GM18498 (cell line): ENCODE results near the gene HYAL3.

ENCODE experiments used
- ATAC-seq: cut with Tn5 transposase; IDR thresholded peaks from one replicate; pipeline ENCODE4 v1.9.1; 2021; ENCODE audit warnings: mild to moderate bottlenecking, moderate library complexity; ENCODE audit not compliant: unreplicated experiment

The HYAL3 gene

DNA sequence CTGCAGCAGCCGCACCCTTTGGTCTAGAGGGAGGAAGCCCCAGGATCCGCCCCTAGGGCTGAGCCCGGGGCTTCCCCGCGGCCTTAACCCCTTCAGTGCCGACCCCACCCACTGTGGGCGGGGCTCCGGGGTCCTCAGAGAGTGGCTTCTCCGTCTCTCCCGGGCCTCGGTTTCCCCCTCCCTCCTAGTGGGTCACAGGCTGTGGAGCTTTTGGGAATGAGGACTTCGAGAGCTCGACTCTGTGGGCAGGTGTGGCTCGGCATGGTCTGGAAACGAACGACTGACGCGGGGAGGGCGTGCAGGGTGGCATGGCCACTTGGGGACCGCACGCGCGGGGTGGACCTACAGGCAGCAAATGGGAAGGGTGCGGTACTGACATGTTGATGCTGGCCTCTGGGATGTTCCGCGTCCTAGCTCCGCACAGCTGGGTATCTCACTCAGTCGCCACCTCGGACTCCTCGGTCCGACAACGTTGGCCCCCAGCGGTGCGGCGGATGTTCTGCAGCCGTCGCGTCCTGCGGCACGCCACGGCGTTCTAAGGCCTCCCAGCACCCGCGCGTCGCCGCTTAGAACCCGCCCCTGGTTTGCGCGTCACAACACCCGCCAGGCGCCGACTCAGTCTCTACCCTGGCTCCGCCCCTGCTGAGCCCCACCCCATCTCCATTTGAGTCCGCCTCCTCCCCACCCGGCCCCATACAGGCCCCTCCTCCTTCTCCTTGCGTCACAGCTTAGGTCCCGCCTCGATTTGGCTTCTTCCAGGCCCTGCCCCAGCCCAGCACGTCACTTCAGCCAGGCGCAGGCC, at the start of gene HYAL3, which contains the start of gene NAA80:
Gene HYAL3 (minus strand): TSS at position 570 of the 802 bp plus-strand sequence. CDS start 3,803 bp downstream, outside the sequence.
Gene NAA80 (minus strand): TSS at position 570 of the 802 bp plus-strand sequence. CDS start 1,942 bp downstream, outside the sequence.
- ATAC-seq, result peak; percentile 89

GRCh38 chr3:50347187-50347813, 48.1 kb upstream of the HYAL3 start:
- no peak for ATAC-seq

DNA sequence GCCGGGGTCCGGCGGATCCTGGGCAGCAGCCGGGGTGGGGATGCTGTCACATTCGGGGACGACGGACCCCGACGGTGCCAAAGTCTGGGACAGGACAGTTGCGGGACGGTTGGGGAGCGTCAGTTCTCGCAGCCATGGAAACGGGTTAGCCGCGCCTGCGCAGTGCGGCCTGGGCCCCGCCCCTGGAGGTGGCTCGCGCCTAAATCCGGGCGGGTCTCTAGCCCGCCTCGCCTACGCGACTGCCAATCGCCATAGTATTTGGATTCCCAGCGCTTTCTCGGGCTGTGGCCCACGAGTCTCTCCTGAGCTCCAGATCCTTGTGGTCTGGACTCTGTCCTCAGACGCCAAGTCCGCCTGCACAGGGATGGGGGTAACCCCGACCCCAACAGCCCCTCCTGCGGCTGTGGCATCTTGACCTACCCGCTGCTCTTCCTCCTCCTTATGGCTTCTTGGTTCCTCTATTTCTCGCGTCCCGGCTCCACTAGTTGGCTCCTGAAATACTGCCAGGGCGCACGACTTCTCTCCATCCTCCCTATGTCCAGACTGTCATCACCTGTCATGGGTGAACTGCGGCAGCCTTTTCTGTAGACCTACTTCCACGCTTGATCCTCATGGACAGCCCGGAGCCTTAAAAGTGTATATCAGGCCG, 46.5 kb upstream of the HYAL3 start, which contains the start of gene ZMYND10:
Gene ZMYND10 (minus strand): TSS at position 147 of the 649 bp plus-strand sequence. CDS start 153 bp downstream, outside the sequence.
- no peak for ATAC-seq

DNA sequence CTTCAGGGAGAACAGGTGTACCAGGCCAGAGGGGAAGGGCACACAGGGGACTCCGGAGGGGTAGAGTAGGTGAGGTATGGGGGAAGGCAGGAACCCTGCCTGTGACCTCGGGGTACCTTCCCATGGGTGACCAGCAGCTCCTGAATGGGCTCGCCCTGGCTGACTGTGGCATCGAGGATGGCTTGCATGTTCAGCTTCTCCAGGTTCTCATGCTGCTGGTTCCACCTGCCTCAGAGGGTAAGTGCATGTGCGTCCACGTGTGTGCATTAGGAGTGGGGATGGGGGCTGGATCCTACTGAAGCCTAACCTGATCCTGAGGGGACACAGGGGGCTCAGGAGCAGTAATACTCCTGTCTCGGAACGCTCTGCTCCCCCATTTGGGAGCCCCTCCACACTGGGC, 45.8 kb upstream of the HYAL3 start:
- ATAC-seq, result no peak

- ATAC-seq, result no peak
These were observed 43.8 kb upstream of the HYAL3 start for GRCh38 chr3:50342813-50343633.

GRCh38 chr3:50341996-50342650, 42.9 kb upstream of the HYAL3 start:
- ATAC-seq, result no peak

DNA sequence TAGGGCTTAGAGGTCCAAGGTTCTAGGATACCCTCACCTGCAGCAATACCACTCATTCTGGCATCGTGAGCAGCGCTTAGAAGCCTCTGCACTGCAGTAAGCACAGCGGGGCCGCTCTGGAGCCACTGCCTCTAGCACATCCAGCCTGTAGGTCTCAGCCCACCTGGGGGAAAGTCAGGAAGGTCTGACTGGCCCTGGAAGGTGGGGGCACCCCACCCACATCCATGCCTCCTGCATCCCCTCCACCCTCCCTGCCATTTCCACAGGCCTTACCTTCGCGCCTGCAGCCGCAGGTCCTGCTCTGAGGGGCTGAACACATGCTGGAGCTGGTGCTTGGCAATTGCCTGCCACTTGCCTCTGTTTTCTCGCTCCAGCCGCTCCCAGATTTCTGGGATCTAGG, 42.3 kb upstream of the HYAL3 start:
- ATAC-seq, result no peak

DNA sequence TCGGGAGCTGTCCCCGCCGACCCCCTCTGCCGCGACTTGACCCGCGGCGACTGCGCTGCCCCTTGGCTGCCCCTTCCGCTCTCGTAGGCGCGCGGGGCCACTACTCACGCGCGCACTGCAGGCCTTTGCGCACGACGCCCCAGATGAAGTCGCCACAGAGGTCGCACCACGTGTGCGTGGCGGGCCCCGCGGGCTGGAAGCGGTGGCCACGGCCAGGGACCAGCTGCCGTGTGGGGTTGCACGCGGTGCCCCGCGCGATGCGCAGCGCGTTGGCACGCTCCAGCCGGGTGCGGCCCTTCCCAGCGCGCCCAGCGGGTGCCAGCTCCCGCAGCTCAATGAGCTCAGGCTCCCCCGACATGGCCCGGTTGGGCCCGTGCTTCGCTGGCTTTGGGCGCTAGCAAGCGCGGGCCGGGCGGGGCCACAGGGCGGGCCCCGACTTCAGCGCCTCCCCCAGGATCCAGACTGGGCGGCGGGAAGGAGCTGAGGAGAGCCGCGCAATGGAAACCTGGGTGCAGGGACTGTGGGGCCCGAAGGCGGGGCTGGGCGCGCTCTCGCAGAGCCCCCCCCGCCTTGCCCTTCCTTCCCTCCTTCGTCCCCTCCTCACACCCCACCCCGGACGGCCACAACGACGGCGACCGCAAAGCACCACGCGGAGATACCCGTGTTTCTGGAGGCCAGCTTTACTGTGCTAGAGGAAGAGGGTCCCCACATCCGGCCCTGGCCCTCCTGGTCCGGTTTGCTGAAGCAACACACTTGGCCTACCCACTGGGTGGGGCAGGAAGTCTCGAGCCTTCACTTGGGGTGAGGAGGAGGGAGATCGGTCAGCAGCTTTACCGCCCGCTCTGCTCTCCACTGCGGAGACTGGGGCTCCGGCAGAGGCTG, 41.5 kb upstream of the HYAL3 start, which contains the start of gene RASSF1:
Gene RASSF1 (minus strand): TSS at position 389 of the 882 bp plus-strand sequence. CDS start 31 bp downstream, at position 358.
- peak; percentile 13 for ATAC-seq

DNA sequence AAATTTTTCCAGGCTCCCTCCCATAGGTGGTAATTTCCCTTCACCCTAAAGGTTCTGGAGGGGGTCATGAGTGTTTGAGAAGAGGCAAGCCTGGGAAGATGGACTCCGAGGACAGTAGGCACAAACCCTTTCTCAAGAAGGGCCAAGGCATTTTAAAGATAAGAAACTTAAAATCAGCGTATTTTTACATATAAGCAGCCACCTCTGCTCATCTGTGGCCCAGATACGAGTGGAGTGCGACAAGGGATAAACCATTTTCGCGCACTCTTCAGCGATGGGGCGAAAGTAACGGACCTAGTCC, 40.9 kb upstream of the HYAL3 start:
- no peak for ATAC-seq

- no peak for ATAC-seq
These were observed 40.4 kb upstream of the HYAL3 start for GRCh38 chr3:50339485-50340146.

DNA sequence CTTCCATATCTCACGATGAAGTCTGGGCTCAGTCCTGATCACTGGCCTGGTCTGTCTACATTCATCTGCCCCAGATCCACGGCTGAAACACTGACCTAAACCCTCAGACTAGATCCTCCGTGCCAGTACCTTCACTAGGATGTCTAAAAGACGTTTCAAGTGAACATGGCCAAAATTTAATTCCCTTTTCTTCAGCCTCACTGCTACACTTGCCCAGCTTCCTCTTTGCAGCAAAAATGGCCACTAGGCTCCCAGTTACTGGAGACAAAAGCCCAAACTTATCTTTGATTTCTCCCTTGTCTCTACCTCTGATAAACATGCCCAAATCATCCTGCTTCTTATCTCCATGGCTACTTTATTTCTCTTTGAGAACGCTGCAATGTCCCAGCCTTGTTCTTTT, 39.8 kb upstream of the HYAL3 start:
- ATAC-seq, result no peak

GRCh38 chr3:50337175-50337861, 38.1 kb upstream of the HYAL3 start:
- ATAC-seq, result peak; percentile 77

DNA sequence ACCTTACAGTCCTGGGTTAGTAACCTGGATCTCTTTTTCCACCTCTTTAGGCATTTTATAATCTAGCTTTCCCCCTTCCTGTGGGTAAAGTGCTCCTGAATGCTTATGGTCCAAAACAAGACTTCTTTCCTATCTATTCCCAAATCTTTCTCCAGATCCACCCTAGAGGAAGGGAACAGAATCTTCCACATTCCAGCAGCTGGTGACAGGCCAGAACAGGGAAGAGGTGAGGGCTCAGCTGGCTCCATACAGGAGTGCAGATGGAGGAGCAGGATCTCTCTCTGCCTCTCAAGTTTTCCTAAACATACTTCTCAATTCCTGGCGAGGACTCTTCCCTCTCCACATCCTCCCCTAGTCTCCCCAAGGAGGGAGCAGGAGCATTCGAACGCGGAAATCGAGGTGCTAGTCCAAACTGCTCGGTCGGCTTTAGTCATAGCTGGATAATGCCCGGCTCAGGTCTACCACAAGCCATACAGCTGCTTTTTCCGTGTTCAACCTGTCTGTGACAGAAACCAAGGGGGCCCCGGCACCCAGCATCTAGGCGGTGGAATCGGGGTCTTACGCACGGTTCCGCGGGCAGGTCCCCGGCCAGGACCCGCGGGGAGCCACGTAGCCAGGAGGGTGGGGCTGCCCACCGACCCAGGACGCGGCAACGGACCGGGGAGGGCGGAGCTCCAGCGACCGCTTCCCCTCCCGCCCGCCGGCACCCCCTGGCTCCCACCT, 37.4 kb upstream of the HYAL3 start:
- peak; percentile 40 for ATAC-seq

GRCh38 chr3:50334339-50335075, 35.3 kb upstream of the HYAL3 start:
- no peak for ATAC-seq

- ATAC-seq, result no peak
These were observed 34.6 kb upstream of the HYAL3 start for GRCh38 chr3:50333744-50334328.

- no peak for ATAC-seq
These were observed 32.2 kb upstream of the HYAL3 start for GRCh38 chr3:50331364-50331907.
